ENCODE results near the gene SLC25A42. TPM values are rescaled to one million over a fixed set of nuclear protein-coding genes. Genes with fewer than 3 reads are reported as not detected.

Gene SLC25A42
- polyA plus RNA-seq, 10 donors, result 7.5 to 10.7 (median 9.3) TPM

DNA sequence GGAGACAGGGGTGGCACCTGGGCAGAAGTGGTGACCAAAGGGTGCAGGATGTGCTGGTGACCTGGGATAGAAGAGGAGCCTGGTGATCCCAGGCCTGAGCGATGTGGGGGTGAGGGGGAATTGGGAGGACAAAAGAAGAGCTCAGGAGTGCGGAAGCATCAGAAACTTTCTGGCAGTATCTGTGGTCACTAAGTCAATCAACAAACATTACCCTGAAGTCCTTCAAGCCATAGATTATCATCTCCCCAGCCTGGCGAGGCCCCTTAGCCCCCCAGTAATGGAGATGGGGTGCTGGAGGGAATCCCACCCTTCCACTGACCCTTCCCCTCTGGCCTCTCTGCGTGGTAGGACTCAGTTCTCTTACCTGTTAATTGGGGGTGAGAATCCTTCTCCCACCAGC lies 95.7 kb downstream of the SLC25A42 start:
- no peak for DNase-seq

DNA sequence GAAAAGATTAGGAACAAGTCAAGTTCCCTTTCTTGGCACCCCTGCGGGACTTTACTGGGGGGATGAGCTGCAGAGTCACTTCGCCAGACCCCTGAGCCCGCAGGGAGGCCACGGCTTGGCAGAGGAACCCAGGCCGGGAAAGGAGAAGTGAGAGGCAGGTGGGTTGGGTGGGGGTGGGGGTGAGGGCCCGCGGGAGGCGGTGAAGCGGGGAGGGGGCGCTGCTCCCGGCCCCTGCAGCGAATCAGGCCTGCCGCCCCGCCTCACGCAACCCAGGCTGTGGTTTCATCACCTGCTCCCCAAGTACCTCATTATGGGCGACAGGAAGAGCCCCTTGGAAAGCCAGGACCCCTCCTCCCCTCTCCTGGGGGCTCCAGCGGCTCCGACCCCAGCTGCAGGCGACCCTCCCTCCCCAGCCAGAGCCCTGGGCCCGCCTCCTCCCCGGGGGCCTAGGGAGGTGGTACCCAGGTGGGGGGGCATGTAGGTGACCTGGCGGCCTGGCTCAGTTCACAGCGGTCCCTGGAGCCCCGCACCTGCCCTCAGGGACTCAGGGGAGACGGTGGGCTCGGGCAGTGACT lies 96.8 kb downstream of the SLC25A42 start:
- no peak for DNase-seq

DNA sequence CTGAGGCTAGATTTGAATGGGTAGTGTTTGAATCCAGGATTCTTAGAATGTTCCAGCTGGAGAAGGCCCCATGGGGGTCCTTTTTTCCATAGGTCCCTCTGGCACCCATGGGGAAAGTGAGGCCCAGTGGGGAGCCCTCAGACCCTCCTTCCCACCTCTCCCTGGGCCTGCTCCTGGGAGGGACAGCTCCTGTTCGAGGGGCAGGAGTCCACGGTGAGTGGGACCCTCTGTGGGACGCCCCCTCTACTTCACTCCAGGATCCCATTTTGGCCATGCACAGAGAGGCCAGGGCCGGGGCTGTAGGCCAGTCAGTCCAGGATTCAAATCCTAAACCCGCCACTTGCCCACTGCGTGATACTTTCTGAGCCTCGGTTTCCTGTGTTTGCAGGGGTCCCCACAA lies 98.7 kb downstream of the SLC25A42 start:
- no peak for DNase-seq

Other genes with a start within 250 kb of the SLC25A42 start
- 10 to 100 TPM; 27.4 to 43.7 (median 35.2) TPM for gene UPF1, start 232.0 kb upstream of the SLC25A42 start, polyA plus RNA-seq (ENCODE audit: insufficient read length in 10 of 10)
- 10 to 100 TPM; 26.8 to 36.8 (median 32.0) TPM for gene CERS1, start 167.8 kb upstream of the SLC25A42 start, polyA plus RNA-seq (ENCODE audit: insufficient read length in 10 of 10)
- 100 to 1,000 TPM in 1 of 10 donors, 10 to 100 TPM in 9; 60.4 to 102 (median 78.4) TPM for gene COPE, start 144.6 kb upstream of the SLC25A42 start, polyA plus RNA-seq (ENCODE audit: insufficient read length in 10 of 10)
- gene DDX49, start 144.3 kb upstream of the SLC25A42 start, polyA plus RNA-seq (ENCODE audit: insufficient read length in 10 of 10), result 10 to 100 TPM; 27.4 to 45.6 (median 35.3) TPM
- gene HOMER3, start 122.8 kb upstream of the SLC25A42 start, polyA plus RNA-seq (ENCODE audit: insufficient read length in 10 of 10), result 10 to 100 TPM; 56.0 to 77.6 (median 63.5) TPM
- gene SUGP2, start 30.5 kb upstream of the SLC25A42 start, polyA plus RNA-seq (ENCODE audit: insufficient read length in 10 of 10), result 10 to 100 TPM; 45.5 to 96.1 (median 58.4) TPM
- gene ARMC6, start 30.4 kb upstream of the SLC25A42 start, polyA plus RNA-seq (ENCODE audit: insufficient read length in 10 of 10), result 10 to 100 TPM; 20.5 to 33.1 (median 29.5) TPM
- 10 to 100 TPM; 16.8 to 26.9 (median 21.5) TPM for gene TMEM161A, start 74.5 kb downstream of the SLC25A42 start, polyA plus RNA-seq (ENCODE audit: insufficient read length in 10 of 10)
- 1 to 10 TPM in 7 of 10 donors, under 1 TPM in 3; 0.71 to 2.3 (median 1.2) TPM for gene MEF2B, start 106.3 kb downstream of the SLC25A42 start, polyA plus RNA-seq (ENCODE audit: insufficient read length in 10 of 10)
- 10 to 100 TPM in 7 of 10 donors, 1 to 10 TPM in 3; 9.0 to 13.7 (median 10.9) TPM for gene BORCS8, start 128.2 kb downstream of the SLC25A42 start, polyA plus RNA-seq (ENCODE audit: insufficient read length in 10 of 10)
- gene RFXANK, start 128.3 kb downstream of the SLC25A42 start, polyA plus RNA-seq (ENCODE audit: insufficient read length in 10 of 10), result 10 to 100 TPM; 46.6 to 71.4 (median 60.1) TPM
- 10 to 100 TPM in 5 of 10 donors, 1 to 10 TPM in 5; 7.3 to 14.6 (median 10.4) TPM for gene NR2C2AP, start 139.4 kb downstream of the SLC25A42 start, polyA plus RNA-seq (ENCODE audit: insufficient read length in 10 of 10)
- under 1 TPM; 0.04 to 0.84 (median 0.10) TPM for gene NCAN, start 148.0 kb downstream of the SLC25A42 start, polyA plus RNA-seq (ENCODE audit: insufficient read length in 10 of 10)
- 1 to 10 TPM; 1.5 to 4.1 (median 2.0) TPM for gene TM6SF2, start 209.3 kb downstream of the SLC25A42 start, polyA plus RNA-seq (ENCODE audit: insufficient read length in 10 of 10)